ENCODE measurements around the gene CACNA1H. TPM values are rescaled to one million over a fixed set of nuclear protein-coding genes. Genes with fewer than 3 reads are reported as not detected.

CACNA1H gene
- total RNA-seq, 3 donors from 2014 or later (not counting 1 experiment from before 2014, with no cell fraction given): 1.1 to 1.5 (median 1.3) TPM

- DNase-seq (no peak), ATAC-seq (no peak)
- Histone ChIP-seq H3K27ac (ENCODE audit: low read length) (no peak overlapping the region), H3K9me3 (ENCODE audit: control insufficient read depth, insufficient read depth, low read length) (no peaks in the 10 kb centered on the region), H3K4me3 (ENCODE audit: low read length) (no peak overlapping the region), H3K27me3 (ENCODE audit: control insufficient read depth, insufficient read depth, low read length) (no peaks in the 10 kb centered on the region), H3K4me1 (ENCODE audit: control insufficient read depth, insufficient read depth, low read length) (no peaks in the 10 kb centered on the region), H3K36me3 (ENCODE audit: control insufficient read depth, insufficient read depth, low read length) (no peaks in the 10 kb centered on the region)
- Mint-ChIP-seq H3K4me3 (no peak overlapping the region), H3K36me3 (no peaks in the 10 kb centered on the region), H3K9me3 (no peaks in the 10 kb centered on the region), H3K27me3 (ENCODE audit: low read depth in 2 of 2) (no peaks in the 10 kb centered on the region), H3K4me1 (no peaks in the 10 kb centered on the region), H3K27ac (no peak overlapping the region)
- WGBS (ENCODE audit: insufficient coverage): 67% methylated on average over 34 of the region's 34 CpGs
- intact Hi-C loops (cut with micrococcal nuclease): no loop called here
- TF ChIP-seq, protein P1, sequence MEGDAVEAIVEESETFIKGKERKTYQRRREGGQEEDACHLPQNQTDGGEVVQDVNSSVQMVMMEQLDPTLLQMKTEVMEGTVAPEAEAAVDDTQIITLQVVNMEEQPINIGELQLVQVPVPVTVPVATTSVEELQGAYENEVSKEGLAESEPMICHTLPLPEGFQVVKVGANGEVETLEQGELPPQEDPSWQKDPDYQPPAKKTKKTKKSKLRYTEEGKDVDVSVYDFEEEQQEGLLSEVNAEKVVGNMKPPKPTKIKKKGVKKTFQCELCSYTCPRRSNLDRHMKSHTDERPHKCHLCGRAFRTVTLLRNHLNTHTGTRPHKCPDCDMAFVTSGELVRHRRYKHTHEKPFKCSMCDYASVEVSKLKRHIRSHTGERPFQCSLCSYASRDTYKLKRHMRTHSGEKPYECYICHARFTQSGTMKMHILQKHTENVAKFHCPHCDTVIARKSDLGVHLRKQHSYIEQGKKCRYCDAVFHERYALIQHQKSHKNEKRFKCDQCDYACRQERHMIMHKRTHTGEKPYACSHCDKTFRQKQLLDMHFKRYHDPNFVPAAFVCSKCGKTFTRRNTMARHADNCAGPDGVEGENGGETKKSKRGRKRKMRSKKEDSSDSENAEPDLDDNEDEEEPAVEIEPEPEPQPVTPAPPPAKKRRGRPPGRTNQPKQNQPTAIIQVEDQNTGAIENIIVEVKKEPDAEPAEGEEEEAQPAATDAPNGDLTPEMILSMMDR (IDR thresholded peaks at IDR 0.05): no peak
Observed at GRCh38 chr16:1117176-1117900, 35.6 kb upstream of the CACNA1H start.

DNA sequence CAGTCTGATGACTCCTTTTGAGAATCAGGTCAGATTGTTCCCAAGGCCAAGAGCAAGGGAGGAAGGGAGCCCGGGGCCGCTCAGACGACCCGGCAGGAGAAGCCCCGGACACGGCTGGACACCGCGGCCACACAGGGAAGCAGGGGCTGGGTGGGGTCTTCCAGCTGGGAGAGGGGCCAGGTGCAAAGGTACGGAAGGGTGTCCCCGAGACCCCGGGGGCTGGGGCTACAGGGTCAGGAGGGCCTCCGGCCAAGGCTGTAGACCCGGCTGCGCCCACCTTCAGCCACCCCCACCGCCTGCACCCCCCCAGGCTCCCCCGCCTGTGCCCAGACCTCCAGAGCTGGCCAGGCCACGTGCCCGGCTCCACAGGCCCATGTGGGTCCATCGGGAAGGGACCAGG lies 35.0 kb upstream of the CACNA1H start:
- H3K27ac ChIP-seq (ENCODE audit: low read length): no peak overlapping the region
- H3K36me3 ChIP-seq (ENCODE audit: control insufficient read depth, insufficient read depth, low read length): no peaks in the 10 kb centered on the region
- H3K4me3 ChIP-seq (ENCODE audit: low read length): no peak overlapping the region
- Mint-ChIP-seq H3K4me3 (no peak overlapping the region), H3K27ac (no peak overlapping the region), H3K27me3 (ENCODE audit: low read depth in 2 of 2) (no peaks in the 10 kb centered on the region), H3K9me3 (no peaks in the 10 kb centered on the region), H3K36me3 (no peaks in the 10 kb centered on the region), H3K4me1 (no peaks in the 10 kb centered on the region)
- 88% methylated on average over 19 of the region's 19 CpGs for WGBS (ENCODE audit: insufficient coverage)
- intact Hi-C loops (cut with micrococcal nuclease): no loop called here
- no peaks in the 10 kb centered on the region for H3K9me3 ChIP-seq (ENCODE audit: control insufficient read depth, insufficient read depth, low read length)
- DNase-seq: no peak
- ATAC-seq: no peak
- TF ChIP-seq, protein P1 (IDR thresholded peaks at IDR 0.05): no peak
- no peaks in the 10 kb centered on the region for H3K27me3 ChIP-seq (ENCODE audit: control insufficient read depth, insufficient read depth, low read length)
- no peaks in the 10 kb centered on the region for H3K4me1 ChIP-seq (ENCODE audit: control insufficient read depth, insufficient read depth, low read length)

DNA sequence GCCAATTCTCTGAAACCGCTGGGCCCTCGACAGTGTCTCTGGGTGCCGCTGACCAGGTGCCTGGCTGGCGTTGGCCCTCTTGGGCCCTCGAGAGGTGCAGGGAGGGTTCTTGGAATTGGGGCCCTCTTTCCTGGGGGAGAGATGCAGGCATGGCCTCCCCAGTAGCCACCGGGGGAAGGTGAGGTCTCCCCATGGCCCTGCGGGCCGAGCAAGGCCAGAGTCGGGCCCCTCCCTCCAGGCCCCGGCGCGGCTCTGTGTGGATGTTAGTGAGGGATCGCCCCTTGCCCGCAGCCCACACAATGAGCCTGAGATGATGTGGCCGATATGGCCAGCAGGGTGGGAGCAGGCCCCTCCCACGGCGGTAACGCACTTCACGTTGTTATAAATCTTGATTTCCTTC lies 33.8 kb upstream of the CACNA1H start:
- no peaks in the 10 kb centered on the region for H3K27me3 ChIP-seq (ENCODE audit: control insufficient read depth, insufficient read depth, low read length)
- intact Hi-C loops (cut with micrococcal nuclease): no loop called here
- no peaks in the 10 kb centered on the region for H3K9me3 Mint-ChIP-seq
- H3K36me3 Mint-ChIP-seq: no peaks in the 10 kb centered on the region
- WGBS (ENCODE audit: insufficient coverage): 76% methylated on average over 19 of the region's 19 CpGs
- DNase-seq: no peak
- H3K36me3 ChIP-seq (ENCODE audit: control insufficient read depth, insufficient read depth, low read length): no peaks in the 10 kb centered on the region
- no peaks in the 10 kb centered on the region for H3K27me3 Mint-ChIP-seq (ENCODE audit: low read depth in 2 of 2)
- no peak overlapping the region for H3K4me3 Mint-ChIP-seq
- ATAC-seq: no peak
- no peak overlapping the region for H3K4me3 ChIP-seq (ENCODE audit: low read length)
- no peaks in the 10 kb centered on the region for H3K9me3 ChIP-seq (ENCODE audit: control insufficient read depth, insufficient read depth, low read length)
- no peaks in the 10 kb centered on the region for H3K4me1 Mint-ChIP-seq
- H3K27ac ChIP-seq (ENCODE audit: low read length): no peak overlapping the region
- no peaks in the 10 kb centered on the region for H3K4me1 ChIP-seq (ENCODE audit: control insufficient read depth, insufficient read depth, low read length)
- no peak overlapping the region for H3K27ac Mint-ChIP-seq
- TF ChIP-seq, protein P1 (IDR thresholded peaks at IDR 0.05): no peak

Measured in natural killer cell (primary cell).